RWPE1 (cell line): ENCODE results near the gene DAPP1.
"Not testable (repeated sequence)": the region's sequence is repeated elsewhere in the genome, so short reads cannot be mapped to it uniquely, and the experiment has no call there.

Source experiments
- CTCF ChIA-PET: fragments of 350-600 bp; sonication (Branson Sonifier 250); formaldehyde crosslinking; extraction: SDS; loops from one replicate; lab custom pipeline; 2021; lab: Yijun Ruan, JAX
- POLR2A ChIA-PET: fragments of 400-600 bp; formaldehyde crosslinking; extraction: SDS; loops from one replicate; lab custom pipeline; 2020; ENCODE audit warnings: antibody characterized with exemption; ENCODE audit not compliant: low non-redundant PET; lab: Yijun Ruan, JAX
- DNase-seq: peaks from one replicate; pipeline ENCODE4 v3.0.0; 2012; ENCODE audit warnings: low spot score
- H3K27ac ChIP-seq: fragments of 450-650 bp; 2 replicates; pipeline ENCODE4 v1.5.1; 2017
- TF ChIP-seq, protein P1 (sequence below): fragments of 450-650 bp; conservative IDR thresholded peaks from 2 replicates; pipeline ENCODE4 v1.5.1; 2017; ENCODE audit warnings: low read depth, mild to moderate bottlenecking

Gene DAPP1, protein sequence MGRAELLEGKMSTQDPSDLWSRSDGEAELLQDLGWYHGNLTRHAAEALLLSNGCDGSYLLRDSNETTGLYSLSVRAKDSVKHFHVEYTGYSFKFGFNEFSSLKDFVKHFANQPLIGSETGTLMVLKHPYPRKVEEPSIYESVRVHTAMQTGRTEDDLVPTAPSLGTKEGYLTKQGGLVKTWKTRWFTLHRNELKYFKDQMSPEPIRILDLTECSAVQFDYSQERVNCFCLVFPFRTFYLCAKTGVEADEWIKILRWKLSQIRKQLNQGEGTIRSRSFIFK

DNA sequence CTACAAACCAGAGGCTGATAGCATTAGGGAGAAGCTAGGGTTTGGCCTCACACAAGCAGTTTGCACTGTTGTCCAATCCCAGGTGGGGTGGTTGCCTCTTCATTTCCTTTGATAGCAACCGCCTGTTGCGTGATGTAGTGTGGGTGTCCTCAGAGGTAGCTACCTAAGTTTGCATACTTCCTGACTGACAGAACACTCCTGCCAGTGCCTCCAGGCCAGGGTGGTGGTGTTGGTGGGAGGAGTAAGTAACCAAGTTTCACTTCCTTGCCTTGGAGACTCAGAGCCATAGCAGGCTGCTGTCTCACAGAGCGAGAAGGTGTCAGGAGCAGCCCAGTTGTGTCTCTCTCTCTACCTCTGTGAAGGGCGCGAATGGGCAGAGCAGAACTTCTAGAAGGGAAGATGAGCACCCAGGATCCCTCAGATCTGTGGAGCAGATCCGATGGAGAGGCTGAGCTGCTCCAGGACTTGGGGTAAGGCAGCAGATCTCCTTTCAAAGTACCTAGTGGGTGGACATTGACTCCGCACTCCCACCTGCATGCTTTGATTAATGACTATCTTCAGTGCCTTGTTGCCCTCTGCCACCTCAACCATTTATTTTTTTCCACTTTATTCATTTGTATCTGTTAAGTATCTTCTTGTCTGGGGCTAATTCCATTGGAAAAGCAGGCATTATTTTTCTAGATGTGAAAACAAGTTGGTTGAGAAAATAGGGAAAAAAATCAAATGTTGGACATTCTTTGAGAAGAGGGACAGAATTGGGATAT is at the start of gene DAPP1:
TSS of gene DAPP1 (plus strand) at position 283 of the 764 bp plus-strand sequence. CDS start at position 370, 87 bp downstream.
- TF ChIP-seq, protein P1, sequence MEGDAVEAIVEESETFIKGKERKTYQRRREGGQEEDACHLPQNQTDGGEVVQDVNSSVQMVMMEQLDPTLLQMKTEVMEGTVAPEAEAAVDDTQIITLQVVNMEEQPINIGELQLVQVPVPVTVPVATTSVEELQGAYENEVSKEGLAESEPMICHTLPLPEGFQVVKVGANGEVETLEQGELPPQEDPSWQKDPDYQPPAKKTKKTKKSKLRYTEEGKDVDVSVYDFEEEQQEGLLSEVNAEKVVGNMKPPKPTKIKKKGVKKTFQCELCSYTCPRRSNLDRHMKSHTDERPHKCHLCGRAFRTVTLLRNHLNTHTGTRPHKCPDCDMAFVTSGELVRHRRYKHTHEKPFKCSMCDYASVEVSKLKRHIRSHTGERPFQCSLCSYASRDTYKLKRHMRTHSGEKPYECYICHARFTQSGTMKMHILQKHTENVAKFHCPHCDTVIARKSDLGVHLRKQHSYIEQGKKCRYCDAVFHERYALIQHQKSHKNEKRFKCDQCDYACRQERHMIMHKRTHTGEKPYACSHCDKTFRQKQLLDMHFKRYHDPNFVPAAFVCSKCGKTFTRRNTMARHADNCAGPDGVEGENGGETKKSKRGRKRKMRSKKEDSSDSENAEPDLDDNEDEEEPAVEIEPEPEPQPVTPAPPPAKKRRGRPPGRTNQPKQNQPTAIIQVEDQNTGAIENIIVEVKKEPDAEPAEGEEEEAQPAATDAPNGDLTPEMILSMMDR: no peak
- POLR2A ChIA-PET: interaction anchor here (0.5 kb wide), 1 partner anchor 297 kb away, joined by 5 read pairs; no protein-coding TSS in a partner anchor
- H3K27ac ChIP-seq: peak within 1 kb of the TSS; percentile 54
- DNase-seq: peak; percentile 86
- CTCF ChIA-PET: interaction anchor here (0.9 to 1.3 kb wide), 3 partner anchors 9 to 68 kb away, joined by 3 to 7 read pairs (median 5); no protein-coding TSS in a partner anchor

DNA sequence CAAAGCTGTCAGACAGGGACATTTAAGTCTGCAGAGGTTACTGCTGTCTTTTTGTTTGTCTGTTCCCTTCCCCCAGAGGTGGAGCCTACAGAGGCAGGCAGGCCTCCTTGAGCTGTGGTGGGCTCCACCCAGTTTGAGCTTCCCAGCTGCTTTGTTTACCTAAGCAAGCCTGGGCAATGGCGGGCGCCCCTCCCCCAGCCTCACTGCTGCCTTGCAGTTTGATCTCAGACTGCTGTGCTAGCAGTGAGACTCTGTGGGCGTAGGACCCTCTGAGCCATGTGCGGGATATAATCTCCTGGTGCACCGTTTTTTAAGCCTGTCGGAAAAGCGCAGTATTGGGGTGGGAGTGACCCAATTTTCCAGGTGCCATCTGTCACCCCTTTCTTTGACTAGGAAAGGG is 45.8 kb upstream of the DAPP1 start:
- POLR2A ChIA-PET, CTCF ChIA-PET, H3K27ac ChIP-seq, DNase-seq: not testable (repeated sequence)

DNA sequence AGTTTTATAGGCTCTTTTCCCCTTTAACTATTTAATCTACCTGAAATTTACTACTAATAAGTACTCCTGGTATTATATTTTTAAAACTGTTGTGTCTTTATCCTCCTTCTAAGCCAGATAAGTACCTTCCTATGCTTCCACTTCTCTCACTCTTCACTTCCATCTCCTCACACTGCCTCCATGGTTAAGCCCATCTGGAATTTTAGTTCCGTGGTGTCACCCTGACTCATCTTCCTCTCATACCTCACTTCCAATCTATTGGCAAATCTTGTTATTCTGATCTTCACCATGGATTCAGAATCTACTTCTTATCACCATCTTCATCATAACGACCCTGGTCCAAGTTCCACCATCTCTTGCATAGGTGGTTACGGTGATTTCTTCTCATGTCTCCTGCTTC is 32.7 kb upstream of the DAPP1 start:
- no peak overlapping the region for H3K27ac ChIP-seq
- DNase-seq: no peak
- ChIA-PET POLR2A (no interaction called here), CTCF (no interaction called here)
- TF ChIP-seq, protein P1: no peak

DNA sequence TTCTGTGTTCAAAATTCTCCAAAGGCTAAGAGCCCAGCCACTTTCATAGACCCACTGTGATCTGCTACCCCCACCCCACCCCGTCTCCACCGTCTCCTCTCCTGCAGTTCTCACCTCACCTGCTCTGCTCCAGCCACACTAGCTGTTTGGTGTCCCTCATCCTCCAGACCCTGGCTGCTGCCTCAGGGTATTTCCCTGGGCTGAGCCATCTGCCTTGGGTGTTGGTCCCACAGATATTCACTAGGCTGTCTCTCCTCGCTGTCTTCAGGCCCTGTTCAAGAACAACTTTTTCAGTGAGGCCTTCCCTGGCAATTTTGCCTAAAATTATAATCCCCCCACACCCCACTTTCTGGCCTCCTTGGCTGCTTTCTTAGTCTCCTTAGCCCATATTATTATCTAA is 31.8 kb upstream of the DAPP1 start:
- DNase-seq: no peak
- CTCF ChIA-PET: no interaction called here
- TF ChIP-seq, protein P1: no peak
- no peak overlapping the region for H3K27ac ChIP-seq
- POLR2A ChIA-PET: no interaction called here

DNA sequence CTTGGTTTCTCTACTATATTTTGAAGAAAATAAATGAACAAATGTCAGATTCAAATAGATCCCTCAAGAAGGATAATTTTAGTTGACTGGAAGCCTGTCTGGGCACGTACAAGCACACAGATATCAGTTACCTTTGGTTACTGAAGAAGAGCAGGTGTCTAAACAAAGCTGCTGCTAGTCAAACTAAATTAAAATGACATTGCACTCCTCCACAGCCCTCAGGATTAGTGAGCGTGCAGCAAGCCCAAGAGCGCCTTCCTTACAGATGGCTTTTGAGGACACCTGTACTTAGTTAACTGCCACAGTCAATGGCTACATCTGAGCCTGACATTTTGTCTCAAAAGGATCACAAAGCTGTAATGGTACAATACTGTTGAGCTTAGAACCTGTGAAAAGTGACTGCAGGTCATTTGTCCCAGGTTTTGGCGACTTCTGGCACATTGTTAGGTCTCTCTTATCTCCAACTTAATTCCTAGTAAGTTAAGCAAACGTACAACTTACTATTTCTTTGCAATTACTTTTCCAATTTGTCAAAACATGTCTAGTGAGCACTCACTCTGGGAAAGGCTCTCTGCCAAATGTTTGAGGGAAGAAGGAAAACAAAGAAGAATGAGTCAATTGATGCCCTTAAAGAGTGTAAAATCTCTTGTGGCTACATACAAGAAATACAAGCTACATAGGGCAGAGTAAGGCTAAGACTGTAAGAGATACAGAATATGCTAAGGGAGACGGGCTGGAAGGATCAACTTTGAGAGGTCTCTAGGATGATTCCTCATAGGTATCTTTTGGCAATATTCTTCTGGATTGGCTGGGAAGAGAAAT is 25.6 kb upstream of the DAPP1 start:
- peak overlapping the region; percentile 62 for H3K27ac ChIP-seq
- CTCF ChIA-PET: interaction anchor here (1.1 kb wide), 1 partner anchor 17 kb away, joined by 5 read pairs; no protein-coding TSS in a partner anchor
- DNase-seq: peak; percentile 57
- POLR2A ChIA-PET: no interaction called here
- TF ChIP-seq, protein P1: no peak

DNA sequence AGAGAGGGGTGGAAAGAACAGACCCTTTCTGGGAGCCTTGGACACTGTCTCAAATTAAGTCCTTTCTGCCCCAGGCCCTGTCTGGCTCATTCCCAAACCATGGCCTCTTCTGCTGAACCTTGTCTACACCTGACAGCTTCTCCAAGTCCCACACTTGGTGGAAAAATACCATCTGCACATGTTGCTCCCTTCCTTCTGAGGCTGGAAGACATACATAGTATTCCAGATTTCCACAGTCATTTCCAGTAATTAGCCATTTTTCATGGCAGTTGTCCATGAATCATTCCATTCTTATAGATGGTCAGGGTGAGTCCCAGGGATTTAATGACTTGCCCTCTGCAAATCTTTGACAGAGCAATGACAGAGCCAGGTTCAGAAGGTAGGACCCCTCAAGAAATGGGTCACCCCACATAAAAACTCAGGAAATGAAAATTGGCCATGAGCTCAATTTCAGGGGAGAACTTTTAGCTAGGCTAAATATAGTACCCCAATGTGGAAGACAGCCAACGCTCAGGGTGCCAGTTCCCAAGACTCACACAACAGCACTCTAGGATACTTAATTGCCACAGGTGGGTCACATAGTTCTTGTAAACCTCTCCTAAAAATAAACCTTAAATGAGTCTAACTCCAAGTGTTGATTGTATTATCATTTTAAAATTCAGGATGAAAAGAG is 16.2 kb upstream of the DAPP1 start:
- TF ChIP-seq, protein P1: no peak
- no peak for DNase-seq
- H3K27ac ChIP-seq: no peak overlapping the region
- ChIA-PET CTCF (no interaction called here), POLR2A (no interaction called here)
